GDM1 (cell line): Measurements from ENCODE around the gene ADRA2B.

Experiments
- DNase-seq: peaks from one replicate; lab custom pipeline; 2025; lab: John Stamatoyannopoulos, UW

Gene ADRA2B

GRCh38 chr2:96136129-96136720 is 19.9 kb upstream of the ADRA2B start:
- DNase-seq: no peak

- no peak for DNase-seq
These were observed 19.2 kb upstream of the ADRA2B start for GRCh38 chr2:96135621-96136020.

GRCh38 chr2:96135171-96135570 is 18.8 kb upstream of the ADRA2B start:
- DNase-seq: no peak

- DNase-seq: no peak
These were observed 18.1 kb upstream of the ADRA2B start for GRCh38 chr2:96134421-96134820.

- no peak for DNase-seq
These were observed 15.7 kb upstream of the ADRA2B start for GRCh38 chr2:96131813-96132745.

- no peak for DNase-seq
These were observed 14.9 kb upstream of the ADRA2B start for GRCh38 chr2:96131152-96131812.

GRCh38 chr2:96130483-96130882 is 14.1 kb upstream of the ADRA2B start:
- DNase-seq: no peak

GRCh38 chr2:96129528-96130120 is 13.3 kb upstream of the ADRA2B start:
- DNase-seq: no peak

GRCh38 chr2:96128456-96128855 is 12.1 kb upstream of the ADRA2B start:
- no peak for DNase-seq

GRCh38 chr2:96124406-96125265 is 8.3 kb upstream of the ADRA2B start:
- DNase-seq: no peak

GRCh38 chr2:96123936-96124335 is 7.6 kb upstream of the ADRA2B start:
- no peak for DNase-seq

- no peak for DNase-seq
These were observed 6.9 kb upstream of the ADRA2B start for GRCh38 chr2:96123290-96123689.

GRCh38 chr2:96122391-96122790 is 6.0 kb upstream of the ADRA2B start:
- DNase-seq: no peak

- no peak for DNase-seq
These were observed 5.0 kb upstream of the ADRA2B start for GRCh38 chr2:96121414-96121813.

- no peak for DNase-seq
These were observed 4.6 kb upstream of the ADRA2B start for GRCh38 chr2:96120991-96121390.

- DNase-seq: no peak
These were observed 3.8 kb upstream of the ADRA2B start for GRCh38 chr2:96120091-96120720.

- no peak for DNase-seq
These were observed 3.0 kb upstream of the ADRA2B start for GRCh38 chr2:96119389-96119751.

- no peak for DNase-seq
These were observed 2.5 kb upstream of the ADRA2B start for GRCh38 chr2:96118698-96119388.

GRCh38 chr2:96117701-96118588 is 1.6 kb upstream of the ADRA2B start:
- no peak for DNase-seq
